GM21367 (cell line): ENCODE data around the gene LINC00632.

Experiments used
- ATAC-seq: cut with Tn5 transposase; IDR thresholded peaks from one replicate; pipeline ENCODE4 v1.9.1; 2021; ENCODE audit not compliant: unreplicated experiment

The LINC00632 gene

DNA sequence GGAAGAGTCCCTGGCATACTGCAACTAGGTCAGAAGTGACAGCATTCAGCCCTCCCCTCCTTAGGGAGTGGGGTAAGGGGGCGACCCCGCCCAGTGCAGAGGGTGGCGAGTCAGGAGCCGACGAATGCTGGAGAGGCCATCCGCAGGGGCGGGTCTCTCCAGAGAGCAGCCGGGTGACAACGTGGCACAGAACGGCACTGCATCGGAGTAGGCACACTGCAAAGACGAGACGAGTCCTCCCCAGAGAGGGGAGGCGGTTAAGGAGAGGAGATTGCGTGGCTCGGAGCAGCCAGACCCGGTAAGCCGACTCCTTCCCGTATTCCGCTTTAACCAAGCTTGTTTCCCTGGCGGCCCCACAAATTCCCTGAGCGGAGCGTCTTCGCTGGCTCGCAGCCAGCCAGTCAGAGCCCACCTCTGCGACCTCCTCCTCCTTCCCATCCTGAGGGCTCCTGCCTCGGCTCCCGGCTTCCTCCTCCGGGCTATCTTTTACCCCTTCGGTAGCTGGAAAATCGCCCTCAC lies 54.9 kb downstream of the LINC00632 start:
- no peak for ATAC-seq

GRCh38 chrX:140765043-140765784 lies 55.7 kb downstream of the LINC00632 start:
- ATAC-seq, result no peak

DNA sequence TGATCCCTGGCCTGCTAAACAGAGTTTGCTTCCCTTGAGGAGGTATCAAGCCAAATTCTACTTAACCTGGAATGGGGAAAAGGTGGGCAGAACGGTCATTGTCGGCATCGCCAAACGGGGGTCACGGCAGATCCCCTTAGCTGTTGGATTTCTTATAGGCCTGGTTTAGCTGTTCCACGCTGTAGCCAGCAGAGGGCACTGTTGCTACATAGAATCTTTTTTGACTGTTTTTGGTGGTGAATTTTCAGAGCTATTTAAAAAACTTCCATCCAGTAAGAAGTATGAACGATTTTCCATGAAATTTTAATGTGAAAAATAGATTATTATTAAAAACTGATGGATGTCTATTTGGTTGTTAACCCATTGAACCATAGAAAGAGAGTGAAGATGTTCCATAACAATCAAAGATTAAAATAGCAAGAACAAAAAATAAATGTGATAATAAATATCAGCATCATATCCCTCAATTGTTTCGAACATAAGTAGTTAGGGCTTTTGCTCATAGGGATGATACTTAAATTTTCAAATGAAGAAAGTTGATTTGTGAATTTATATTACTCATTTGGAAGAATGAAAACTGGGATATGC lies 56.6 kb downstream of the LINC00632 start:
- ATAC-seq, result no peak

GRCh38 chrX:140767646-140768045 lies 58.1 kb downstream of the LINC00632 start:
- ATAC-seq, result no peak

DNA sequence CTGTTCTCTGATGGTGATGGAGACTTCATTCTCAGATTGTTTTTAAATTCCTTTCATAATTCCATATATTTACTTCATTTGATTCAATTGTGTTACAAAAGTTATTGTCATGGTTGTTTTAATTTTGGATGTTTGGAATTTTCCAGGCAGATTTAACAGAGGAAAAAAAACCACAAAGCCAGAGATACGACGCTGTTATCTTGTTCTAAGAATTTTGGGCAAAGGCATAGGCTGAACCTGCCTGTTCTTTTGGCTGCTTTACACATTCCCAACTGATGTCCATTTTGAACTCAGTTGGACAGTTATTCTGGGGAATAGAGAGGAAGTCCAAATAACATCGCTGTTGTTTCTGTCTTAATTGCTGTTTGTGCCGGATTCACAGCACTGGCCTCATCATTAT lies 65.7 kb downstream of the LINC00632 start:
- ATAC-seq, result no peak

DNA sequence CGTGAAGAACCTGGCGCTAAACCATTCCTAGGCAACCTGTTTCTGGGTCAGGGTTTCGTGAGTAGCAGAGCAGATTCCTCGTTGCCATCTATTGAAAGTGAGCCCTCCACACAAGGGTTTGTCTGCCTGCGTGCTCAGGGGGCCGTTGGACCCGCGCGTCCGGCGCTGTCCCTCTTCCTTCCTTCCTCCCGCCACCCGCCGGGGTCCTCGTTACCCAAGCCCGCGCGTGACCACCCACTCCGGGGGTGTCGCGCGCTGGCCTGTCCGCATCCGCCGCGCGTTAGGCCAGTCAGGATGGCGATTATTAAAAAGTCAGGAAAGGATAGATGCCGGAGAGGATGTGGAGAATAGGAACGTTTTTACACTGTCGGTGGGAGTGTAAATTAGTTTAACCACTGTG lies 66.8 kb downstream of the LINC00632 start:
- no peak for ATAC-seq

DNA sequence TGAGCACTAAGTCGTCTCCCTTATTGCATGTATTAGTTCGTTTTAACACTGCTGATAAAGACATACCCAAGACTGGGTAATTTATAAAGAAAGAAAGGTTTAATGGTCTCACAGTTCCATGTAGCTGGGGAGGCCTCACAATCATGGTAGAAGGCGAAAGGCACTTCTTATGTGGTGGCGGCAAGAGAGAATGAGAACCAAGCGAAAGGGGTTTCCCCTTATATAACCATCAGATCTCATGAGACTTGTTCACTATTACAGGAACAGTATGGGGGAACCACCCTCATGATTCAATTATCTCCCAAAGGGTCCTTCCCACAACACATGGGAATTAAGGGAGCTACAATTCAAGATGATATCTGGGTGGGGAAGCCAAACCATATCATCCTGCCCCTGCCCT lies 85.1 kb downstream of the LINC00632 start:
- ATAC-seq, result no peak

- ATAC-seq, result no peak
Measured at GRCh38 chrX:140799216-140799615, 89.7 kb downstream of the LINC00632 start.

- ATAC-seq, result no peak
Measured at GRCh38 chrX:140804292-140804691, 94.7 kb downstream of the LINC00632 start.

DNA sequence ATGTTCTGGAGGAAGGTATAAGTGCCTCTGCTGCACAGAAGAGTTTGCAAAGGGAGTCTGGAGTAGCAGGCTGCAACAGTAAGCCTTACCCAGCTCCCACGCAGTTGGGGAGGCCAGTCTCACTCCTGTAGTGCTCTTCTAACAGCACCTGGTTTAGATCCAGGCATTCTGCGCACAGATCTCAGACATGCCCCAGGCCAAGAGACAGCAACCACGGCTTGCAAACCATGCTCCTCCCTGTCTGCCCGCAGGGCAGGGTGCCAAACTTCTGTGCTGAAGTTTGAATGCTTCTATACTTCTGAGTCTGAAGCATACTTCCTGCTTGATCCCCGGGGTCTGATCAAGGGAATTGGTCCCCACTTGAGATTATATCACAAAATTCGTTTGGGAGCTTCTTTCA lies 106.3 kb downstream of the LINC00632 start:
- ATAC-seq, result no peak

DNA sequence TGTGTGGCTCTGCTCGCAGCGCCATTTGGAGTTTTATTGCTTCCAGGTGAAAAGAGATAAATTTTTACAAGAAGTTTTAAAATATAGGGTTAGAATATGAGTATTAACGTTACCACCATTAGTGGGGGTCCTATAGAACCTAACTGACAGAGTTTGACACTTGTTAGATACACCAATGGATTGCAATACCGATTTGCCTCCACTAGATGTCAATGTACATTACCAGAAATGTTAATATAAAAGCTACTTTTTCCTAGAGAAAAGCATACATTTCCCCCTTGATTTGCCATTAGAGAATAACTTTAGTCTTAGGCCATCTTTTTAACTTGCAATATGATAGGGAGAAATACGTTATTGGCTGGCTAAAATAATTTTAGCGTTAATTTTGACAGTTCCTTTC lies 108.4 kb downstream of the LINC00632 start:
- ATAC-seq, result no peak

DNA sequence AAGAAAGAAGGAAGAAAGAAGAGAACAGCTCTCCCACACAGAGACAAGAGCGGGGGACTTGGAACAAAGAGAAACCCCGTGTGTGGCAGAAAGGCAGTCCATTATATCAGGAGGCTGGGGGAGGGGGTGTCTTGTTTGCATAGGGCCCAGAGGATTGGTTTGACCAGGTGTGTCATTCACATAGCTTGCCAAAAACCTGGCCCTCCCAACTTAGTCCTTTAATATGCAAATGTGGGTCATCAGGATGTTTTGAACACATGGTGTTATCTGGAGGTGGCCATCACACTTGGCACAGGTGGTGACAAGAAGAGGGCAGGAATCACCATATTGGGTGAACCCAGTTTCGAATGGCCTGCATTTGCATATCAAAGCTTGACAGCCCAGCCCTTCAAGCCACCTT lies 111.7 kb downstream of the LINC00632 start:
- no peak for ATAC-seq

DNA sequence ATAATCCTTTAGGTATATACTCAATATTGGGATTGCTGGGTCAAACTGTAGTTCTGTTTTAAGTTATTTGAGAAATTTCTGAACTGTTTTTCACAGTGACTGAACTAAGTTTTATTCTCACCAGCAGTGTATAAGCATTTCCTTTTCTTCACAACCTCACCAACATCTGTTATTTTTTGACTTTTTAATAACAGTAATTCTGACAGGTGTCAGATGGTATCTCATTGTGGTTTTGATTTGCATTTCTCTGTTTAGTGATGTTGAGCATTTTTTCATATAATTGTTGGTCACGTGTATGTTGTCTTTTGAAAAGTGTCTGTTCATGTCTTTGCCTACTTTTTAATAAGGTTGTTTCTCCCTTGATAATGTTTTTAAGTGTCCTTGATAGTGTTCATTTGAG lies 112.6 kb downstream of the LINC00632 start:
- no peak for ATAC-seq

- no peak for ATAC-seq
Measured at GRCh38 chrX:140822861-140823260, 113.3 kb downstream of the LINC00632 start.

- ATAC-seq, result no peak
Measured at GRCh38 chrX:140836874-140837273, 127.3 kb downstream of the LINC00632 start.
